GM19035 (cell line): Measurements from ENCODE around the gene KLHL17.

Source experiments
- ATAC-seq: cut with Tn5 transposase; IDR thresholded peaks from one replicate; pipeline ENCODE4 v1.9.1; 2021; ENCODE audit not compliant: unreplicated experiment

The KLHL17 gene

GRCh38 chr1:960363-961131 is at the start of gene KLHL17:
KLHL17 (plus strand) TSS chr1:960584; CDS start chr1:960694, 110 bp downstream.
- ATAC-seq: no peak

- ATAC-seq: no peak
Measured at GRCh38 chr1:910881-911721, 49.3 kb upstream of the KLHL17 start.

DNA sequence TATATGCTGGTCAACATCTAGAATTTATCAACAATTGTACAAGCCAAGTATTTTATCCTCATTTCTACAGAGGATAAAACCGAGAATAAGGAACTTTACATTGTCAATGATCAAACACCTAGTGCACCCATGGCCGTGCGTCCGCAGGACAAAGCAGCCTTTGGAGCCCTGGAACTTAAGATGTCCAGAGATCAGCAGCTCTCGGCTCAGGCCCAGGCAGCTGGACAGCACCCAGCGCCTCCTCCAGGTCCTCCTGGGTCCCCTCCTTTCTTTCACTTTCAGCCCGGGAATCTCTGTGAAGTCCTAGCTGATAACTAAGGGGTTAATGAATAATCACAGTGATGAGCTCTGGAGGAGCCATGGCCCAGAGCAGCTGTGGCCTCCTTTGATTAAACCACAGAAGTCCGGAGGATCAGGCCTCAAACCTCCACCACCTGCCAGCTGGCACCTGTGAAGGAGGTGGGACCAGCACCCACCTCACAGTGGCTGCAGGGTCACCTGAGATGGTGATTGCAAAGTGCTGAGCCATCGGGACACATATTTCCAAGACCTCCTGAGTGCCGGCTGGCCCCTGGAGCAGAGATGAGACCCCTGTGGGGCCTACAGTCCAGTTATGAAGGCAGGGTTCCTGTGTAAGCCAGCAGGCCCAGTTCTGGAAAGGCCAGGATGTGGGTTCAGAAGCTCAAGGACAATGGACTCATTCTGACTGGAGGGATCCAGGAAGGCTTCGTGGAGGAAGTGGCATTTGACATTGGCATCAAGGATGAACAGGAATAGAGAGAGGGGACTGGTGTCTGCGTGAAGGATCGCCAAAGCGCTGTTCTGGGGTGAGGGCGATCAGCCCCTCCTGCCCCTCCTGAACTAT is 48.3 kb upstream of the KLHL17 start:
- no peak for ATAC-seq

DNA sequence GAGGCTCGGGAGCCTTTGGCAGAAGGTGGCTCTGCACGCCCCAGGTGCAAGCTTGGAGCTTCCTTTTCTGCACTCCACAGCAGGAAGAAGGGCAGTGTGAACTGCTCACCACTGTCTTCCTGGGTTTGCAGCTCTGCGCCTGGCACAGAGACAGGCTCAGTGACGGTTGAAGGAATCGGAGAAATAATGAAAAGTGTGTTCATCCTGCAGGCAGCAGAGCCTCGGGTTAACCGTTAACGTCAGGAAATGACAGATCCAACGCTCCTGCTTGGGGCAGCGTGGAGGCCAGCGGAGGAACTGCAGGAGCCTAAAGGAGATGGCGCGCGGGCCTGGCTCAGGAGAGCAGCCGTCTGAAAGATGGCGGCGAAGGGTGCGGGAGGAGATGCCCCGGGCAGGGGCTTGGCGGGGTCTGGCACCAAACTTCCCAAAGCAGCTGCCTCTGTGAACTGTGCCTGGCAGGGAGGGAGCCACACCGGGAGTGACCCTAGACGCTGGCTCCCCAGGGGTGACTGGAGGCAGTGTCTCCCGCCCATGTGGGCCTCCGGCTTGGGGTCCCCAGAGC is 47.6 kb upstream of the KLHL17 start:
- ATAC-seq: no peak

GRCh38 chr1:913491-914130 is 46.8 kb upstream of the KLHL17 start:
- no peak for ATAC-seq

- no peak for ATAC-seq
Measured at GRCh38 chr1:914131-914890, 46.1 kb upstream of the KLHL17 start.

GRCh38 chr1:914891-915280 is 45.5 kb upstream of the KLHL17 start:
- ATAC-seq: no peak

- no peak for ATAC-seq
Measured at GRCh38 chr1:915295-916172, 44.9 kb upstream of the KLHL17 start.

DNA sequence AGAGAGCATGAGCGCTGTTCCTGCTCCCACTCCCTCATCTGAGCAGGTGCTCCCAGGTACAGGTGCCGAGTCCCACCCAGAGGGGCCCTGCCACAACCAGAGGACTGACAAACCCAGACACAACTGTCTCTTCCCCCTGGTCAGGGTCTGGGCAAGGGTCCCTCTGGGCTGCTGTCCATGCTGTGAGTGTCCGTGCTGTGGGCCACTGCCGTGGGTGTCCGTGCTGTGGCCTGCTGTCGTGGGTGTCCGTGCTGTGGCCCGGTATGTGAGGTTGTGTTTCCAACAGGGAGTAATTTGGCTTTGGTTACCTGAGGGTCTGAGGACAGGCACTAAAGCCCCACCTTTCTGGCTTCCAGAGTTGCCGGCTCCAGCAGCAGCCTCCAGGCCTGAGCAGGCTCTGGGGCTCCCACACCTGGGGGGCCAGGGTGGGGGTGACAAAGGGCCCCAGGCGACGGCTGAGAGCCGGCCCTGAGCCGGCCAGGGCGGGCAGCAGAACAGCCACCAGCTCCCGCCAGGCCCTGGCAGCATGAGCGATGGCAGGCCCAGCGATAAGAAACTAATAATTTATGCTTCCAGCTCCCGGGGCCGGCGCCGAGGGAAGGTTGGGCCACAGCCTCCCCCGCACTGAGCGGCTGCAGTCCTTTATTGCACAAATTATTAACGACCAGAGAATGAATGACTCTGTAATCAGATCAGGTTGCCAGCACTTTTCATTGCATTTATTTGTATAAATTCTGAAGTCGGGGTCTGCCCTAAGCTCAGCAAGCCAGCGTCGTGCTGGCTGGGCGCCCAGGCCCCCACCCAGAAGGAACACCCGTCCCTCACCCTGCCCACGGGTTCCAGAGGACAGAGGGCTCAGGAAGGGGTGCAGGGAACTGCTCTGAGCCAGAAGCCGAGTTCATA is 44.0 kb upstream of the KLHL17 start:
- ATAC-seq: no peak

- no peak for ATAC-seq
Measured at GRCh38 chr1:917076-917459, 43.3 kb upstream of the KLHL17 start.

GRCh38 chr1:917466-918091 is 42.8 kb upstream of the KLHL17 start:
- ATAC-seq: no peak

DNA sequence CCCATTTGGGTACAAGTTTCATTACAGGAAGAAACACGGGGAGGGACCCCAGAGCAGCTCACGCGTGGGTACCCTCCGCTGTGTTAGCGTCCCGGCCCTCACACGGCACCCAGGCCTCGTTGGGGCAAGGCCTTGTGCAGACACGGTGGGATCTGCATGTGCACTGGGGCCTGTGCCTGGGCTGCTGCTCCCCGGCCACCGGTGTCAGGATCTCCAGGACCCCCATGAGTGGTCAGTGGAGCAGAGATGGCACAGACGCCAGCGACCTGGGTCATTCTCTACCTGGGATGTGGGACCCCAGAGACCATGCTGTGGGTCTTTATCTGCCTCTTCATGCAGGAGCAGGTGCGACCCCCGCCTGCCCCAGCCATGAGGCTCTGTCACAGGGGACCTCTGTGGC is 42.0 kb upstream of the KLHL17 start:
- ATAC-seq: no peak

DNA sequence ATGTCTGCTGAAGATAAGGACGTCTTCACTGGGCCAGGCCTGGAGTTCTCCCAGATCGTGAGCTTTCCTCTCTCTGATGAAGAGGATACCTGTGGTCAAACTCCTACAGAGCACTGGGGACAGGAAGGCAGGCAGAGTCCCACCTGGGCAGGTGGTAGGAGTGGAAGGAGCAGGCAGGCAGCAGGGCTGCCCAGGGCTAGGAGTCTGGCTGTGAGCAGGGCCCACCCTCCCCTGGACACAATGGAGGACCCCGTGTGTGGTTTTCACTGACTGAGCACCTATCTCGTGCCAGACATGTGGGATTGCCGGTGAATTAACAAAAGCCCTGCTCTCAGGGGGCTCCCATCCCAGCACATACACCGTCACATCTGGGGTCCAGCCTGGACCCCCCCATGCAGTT is 41.5 kb upstream of the KLHL17 start:
- ATAC-seq: no peak

- no peak for ATAC-seq
Measured at GRCh38 chr1:919271-919872, 41.0 kb upstream of the KLHL17 start.

GRCh38 chr1:920010-920409 is 40.4 kb upstream of the KLHL17 start:
- ATAC-seq: no peak

GRCh38 chr1:920521-920920 is 39.9 kb upstream of the KLHL17 start:
- no peak for ATAC-seq
